MM.1S (cell line): Measurements from ENCODE around the gene MYLK.

Experiments
- DNase-seq: peaks from one replicate; pipeline ENCODE4 v3.0.0-alpha.2; 2015
- H2AFZ ChIP-seq: fragments of 300-600 bp; sonication (generic); 2 replicates; pipeline ENCODE4 v1.6.0; 2016; ENCODE audit warnings: antibody characterized with exemption, low read length
- H3F3A ChIP-seq: fragments of 300-600 bp; sonication (generic); 2 replicates; pipeline ENCODE4 v1.6.1; 2016; ENCODE audit warnings: mild to moderate bottlenecking, antibody characterized with exemption, low read length, moderate library complexity, mixed read lengths; ENCODE audit not compliant: insufficient read depth
- H3K27ac ChIP-seq: fragments of 300-600 bp; sonication (generic); 2 replicates; pipeline ENCODE4 v1.5.1; 2016; ENCODE audit warnings: mild to moderate bottlenecking, low read length
- H3K27me3 ChIP-seq: fragments of 300-600 bp; sonication (generic); replicated peaks from 2 replicates; pipeline ENCODE4 v1.6.0; 2016; ENCODE audit warnings: low read length; ENCODE audit not compliant: insufficient read depth
- H3K36me3 ChIP-seq: fragments of 300-600 bp; sonication (generic); replicated peaks from 2 replicates; pipeline ENCODE4 v1.6.1; 2016; ENCODE audit warnings: mild to moderate bottlenecking, low read length, mixed read lengths; ENCODE audit not compliant: insufficient read depth
- H3K4me1 ChIP-seq: fragments of 300-600 bp; sonication (generic); 2 replicates; pipeline ENCODE4 v1.6.1; 2016; ENCODE audit warnings: low read length, mixed read lengths
- H3K4me2 ChIP-seq: fragments of 300-600 bp; sonication (generic); 2 replicates; pipeline ENCODE4 v1.6.0; 2016; ENCODE audit warnings: low read depth, low read length
- H3K4me3 ChIP-seq: fragments of 300-600 bp; sonication (generic); 2 replicates; pipeline ENCODE4 v1.5.1; 2016; ENCODE audit warnings: low read length, mixed read lengths
- H3K79me2 ChIP-seq: fragments of 300-600 bp; sonication (generic); 2 replicates; pipeline ENCODE4 v1.6.1; 2016; ENCODE audit warnings: mixed run types, low read length, mixed read lengths
- H3K9ac ChIP-seq: fragments of 300-600 bp; sonication (generic); 2 replicates; pipeline ENCODE4 v1.6.1; 2016; ENCODE audit warnings: low read length, mixed read lengths
- H3K9me2 ChIP-seq: fragments of 300-600 bp; sonication (generic); replicated peaks from 2 replicates; pipeline ENCODE4 v1.6.1; 2016; ENCODE audit warnings: mild to moderate bottlenecking, low read length, mixed read lengths; ENCODE audit not compliant: insufficient read depth
- H3K9me3 ChIP-seq: fragments of 300-600 bp; sonication (generic); replicated peaks from 2 replicates; pipeline ENCODE4 v1.6.1; 2016; ENCODE audit warnings: mild to moderate bottlenecking, low read length, mixed read lengths; ENCODE audit not compliant: insufficient read depth
- H4K20me1 ChIP-seq: fragments of 300-600 bp; sonication (generic); 2 replicates; pipeline ENCODE4 v1.6.1; 2016; ENCODE audit warnings: mild to moderate bottlenecking, low read length, moderate library complexity, mixed read lengths; ENCODE audit not compliant: insufficient read depth
- EZH2 ChIP-seq: fragments of 300-600 bp; sonication (generic); optimal IDR thresholded peaks from 2 replicates; pipeline ENCODE3; 2017; ENCODE audit warnings: low read depth, mild to moderate bottlenecking, antibody characterized with exemption, low read length, mixed read lengths
- EZH2phosphoT487 ChIP-seq: fragments of 300-600 bp; sonication (generic); IDR thresholded peaks from 2 replicates; pipeline ENCODE4 v1.6.1; 2018; ENCODE audit warnings: antibody characterized with exemption, low read length
- TF ChIP-seq, protein P1 (sequence below): fragments of 300-600 bp; sonication (generic); IDR thresholded peaks from 2 replicates; pipeline ENCODE4 v1.5.1; 2016; ENCODE audit warnings: antibody characterized with exemption, low read length, mixed read lengths

MYLK gene

GRCh38 chr3:123776071-123776782 is 107.9 kb downstream of the MYLK start:
- no peak for DNase-seq
- Histone ChIP-seq H3K9me2 (no peaks in the 10 kb centered on the region), H3K4me1 (no peaks in the 10 kb centered on the region), H3K27me3 (no peaks in the 10 kb centered on the region), H2AFZ (no peak overlapping the region), H3K9me3 (no peaks in the 10 kb centered on the region), H3K36me3 (no peaks in the 10 kb centered on the region), H3K27ac (no peak overlapping the region), H3K4me3 (no peak overlapping the region), H3K9ac (no peak overlapping the region), H3F3A (no peaks in the 10 kb centered on the region), H3K4me2 (no peak overlapping the region), H3K79me2 (no peaks in the 10 kb centered on the region), H4K20me1 (no peaks in the 10 kb centered on the region)
- no peak for TF ChIP-seq EZH2phosphoT487
- no peak for TF ChIP-seq EZH2
- TF ChIP-seq, protein P1, sequence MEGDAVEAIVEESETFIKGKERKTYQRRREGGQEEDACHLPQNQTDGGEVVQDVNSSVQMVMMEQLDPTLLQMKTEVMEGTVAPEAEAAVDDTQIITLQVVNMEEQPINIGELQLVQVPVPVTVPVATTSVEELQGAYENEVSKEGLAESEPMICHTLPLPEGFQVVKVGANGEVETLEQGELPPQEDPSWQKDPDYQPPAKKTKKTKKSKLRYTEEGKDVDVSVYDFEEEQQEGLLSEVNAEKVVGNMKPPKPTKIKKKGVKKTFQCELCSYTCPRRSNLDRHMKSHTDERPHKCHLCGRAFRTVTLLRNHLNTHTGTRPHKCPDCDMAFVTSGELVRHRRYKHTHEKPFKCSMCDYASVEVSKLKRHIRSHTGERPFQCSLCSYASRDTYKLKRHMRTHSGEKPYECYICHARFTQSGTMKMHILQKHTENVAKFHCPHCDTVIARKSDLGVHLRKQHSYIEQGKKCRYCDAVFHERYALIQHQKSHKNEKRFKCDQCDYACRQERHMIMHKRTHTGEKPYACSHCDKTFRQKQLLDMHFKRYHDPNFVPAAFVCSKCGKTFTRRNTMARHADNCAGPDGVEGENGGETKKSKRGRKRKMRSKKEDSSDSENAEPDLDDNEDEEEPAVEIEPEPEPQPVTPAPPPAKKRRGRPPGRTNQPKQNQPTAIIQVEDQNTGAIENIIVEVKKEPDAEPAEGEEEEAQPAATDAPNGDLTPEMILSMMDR: no peak

- no peaks in the 10 kb centered on the region for H3K27me3 ChIP-seq
- no peaks in the 10 kb centered on the region for H4K20me1 ChIP-seq
- no peak for DNase-seq
- no peak overlapping the region for H2AFZ ChIP-seq
- H3K4me3 ChIP-seq: no peak overlapping the region
- TF ChIP-seq EZH2: no peak
- TF ChIP-seq, protein P1: no peak
- TF ChIP-seq EZH2phosphoT487: no peak
- no peaks in the 10 kb centered on the region for H3F3A ChIP-seq
- H3K79me2 ChIP-seq: no peaks in the 10 kb centered on the region
- no peaks in the 10 kb centered on the region for H3K9me3 ChIP-seq
- no peaks in the 10 kb centered on the region for H3K4me1 ChIP-seq
- H3K9ac ChIP-seq: no peak overlapping the region
- no peaks in the 10 kb centered on the region for H3K36me3 ChIP-seq
- no peak overlapping the region for H3K27ac ChIP-seq
- no peaks in the 10 kb centered on the region for H3K9me2 ChIP-seq
- no peak overlapping the region for H3K4me2 ChIP-seq
Observed at GRCh38 chr3:123774474-123774873, 109.7 kb downstream of the MYLK start.

DNA sequence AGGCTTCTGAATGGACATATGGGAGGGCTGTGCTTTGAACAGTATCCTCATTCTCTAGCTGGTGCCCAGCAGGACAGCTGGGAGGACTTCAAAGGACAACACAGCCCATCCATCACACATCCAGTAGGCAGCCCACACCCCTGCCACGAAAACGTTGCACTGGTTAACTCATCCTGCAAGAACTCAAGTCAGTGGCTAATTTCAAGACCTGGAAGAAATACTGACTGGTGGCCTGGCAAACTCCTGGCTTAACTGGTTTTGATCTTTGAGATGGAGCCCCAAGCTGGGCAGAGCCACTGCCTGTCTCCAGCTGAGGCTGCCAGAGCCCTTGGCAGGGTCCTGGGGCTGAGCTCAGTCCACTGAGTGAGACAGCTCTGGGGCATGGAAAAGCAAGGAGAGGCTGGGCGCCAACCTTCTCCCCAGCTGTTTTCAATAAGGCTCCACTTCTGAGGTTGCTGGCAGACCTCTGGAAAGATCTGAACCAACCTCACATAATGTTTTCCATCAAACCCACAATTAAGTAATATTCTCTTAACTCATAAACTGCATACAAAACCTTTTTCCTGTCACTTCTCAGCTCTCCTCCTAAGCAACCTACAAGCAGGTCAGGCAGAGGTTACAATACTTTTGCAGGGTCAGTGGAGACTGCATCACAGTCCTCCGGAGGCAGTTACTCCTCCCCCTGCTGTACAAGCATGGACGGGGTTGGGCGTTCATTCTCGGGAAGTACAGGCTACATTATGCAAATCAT is 110.3 kb downstream of the MYLK start:
- H4K20me1 ChIP-seq: no peaks in the 10 kb centered on the region
- H3K4me1 ChIP-seq: no peaks in the 10 kb centered on the region
- no peak overlapping the region for H3K27ac ChIP-seq
- no peak overlapping the region for H3K4me3 ChIP-seq
- no peaks in the 10 kb centered on the region for H3K9me3 ChIP-seq
- no peak overlapping the region for H3K9ac ChIP-seq
- TF ChIP-seq EZH2phosphoT487: no peak
- no peak for TF ChIP-seq EZH2
- TF ChIP-seq, protein P1: no peak
- no peaks in the 10 kb centered on the region for H3K9me2 ChIP-seq
- no peaks in the 10 kb centered on the region for H3F3A ChIP-seq
- H2AFZ ChIP-seq: no peak overlapping the region
- H3K27me3 ChIP-seq: no peaks in the 10 kb centered on the region
- H3K4me2 ChIP-seq: no peak overlapping the region
- no peak for DNase-seq
- no peaks in the 10 kb centered on the region for H3K36me3 ChIP-seq
- H3K79me2 ChIP-seq: no peaks in the 10 kb centered on the region
